RKO (cell line): ENCODE results near the gene M1AP.
"Not testable (repeated sequence)": the region's sequence is repeated elsewhere in the genome, so short reads cannot be mapped to it uniquely, and the experiment has no call there.

Source experiments
- DNase-seq: peaks from one replicate; pipeline ENCODE4 v3.0.0-alpha.2; 2016; ENCODE audit warnings: low spot score

Gene M1AP

DNA sequence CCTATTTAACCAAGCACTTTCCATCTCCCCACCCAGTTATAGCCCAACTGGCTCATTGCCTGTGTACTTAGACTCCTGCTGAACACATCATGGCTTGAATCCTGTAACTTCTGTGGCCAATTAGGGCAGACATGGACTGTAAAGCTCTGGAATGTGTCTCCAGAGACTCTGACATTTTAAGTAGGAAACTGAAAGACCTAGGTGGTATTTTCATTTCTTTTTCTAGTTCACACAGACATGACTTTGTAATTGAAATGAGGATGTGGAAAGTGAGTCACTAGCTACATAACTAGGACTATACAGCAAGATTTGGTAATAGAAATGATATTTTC, 81.4 kb downstream of the M1AP start:
- no peak for DNase-seq

DNA sequence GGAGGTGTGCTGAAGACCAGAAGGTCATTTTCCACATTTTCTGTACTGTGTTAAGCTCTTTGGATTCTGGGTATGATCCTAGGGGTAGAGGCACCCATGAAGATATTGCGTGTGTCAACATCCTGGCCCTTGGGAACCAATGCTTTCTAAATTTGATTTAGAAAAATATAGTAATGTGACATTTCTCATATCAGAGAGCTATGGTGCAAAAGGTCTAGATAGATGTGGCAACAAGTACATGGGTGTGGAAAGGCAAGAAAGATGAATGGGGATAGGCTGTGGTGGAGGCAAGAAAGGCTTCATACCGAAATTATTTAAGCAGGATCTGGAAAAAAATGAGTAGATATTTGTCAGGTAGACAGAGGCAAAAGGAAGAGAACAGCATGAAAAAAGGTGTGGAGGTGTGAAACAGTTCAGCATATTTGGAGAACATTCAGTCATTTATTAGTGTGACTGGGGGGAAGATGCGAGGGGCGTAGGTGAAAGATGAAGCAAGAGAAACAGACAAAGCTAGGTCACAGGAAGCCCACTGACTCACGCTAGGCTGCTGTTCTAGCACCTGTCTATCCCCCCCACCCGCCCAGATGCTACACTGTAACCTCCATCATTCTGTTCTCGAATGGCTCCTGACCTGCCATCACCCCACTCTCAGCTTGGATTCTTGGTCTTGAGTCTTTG, 81.9 kb downstream of the M1AP start:
- DNase-seq, result no peak

GRCh38 chr2:74564222-74564621, 83.9 kb downstream of the M1AP start:
- no peak for DNase-seq

- no peak for DNase-seq
Observed at GRCh38 chr2:74562126-74562775, 85.9 kb downstream of the M1AP start.

DNA sequence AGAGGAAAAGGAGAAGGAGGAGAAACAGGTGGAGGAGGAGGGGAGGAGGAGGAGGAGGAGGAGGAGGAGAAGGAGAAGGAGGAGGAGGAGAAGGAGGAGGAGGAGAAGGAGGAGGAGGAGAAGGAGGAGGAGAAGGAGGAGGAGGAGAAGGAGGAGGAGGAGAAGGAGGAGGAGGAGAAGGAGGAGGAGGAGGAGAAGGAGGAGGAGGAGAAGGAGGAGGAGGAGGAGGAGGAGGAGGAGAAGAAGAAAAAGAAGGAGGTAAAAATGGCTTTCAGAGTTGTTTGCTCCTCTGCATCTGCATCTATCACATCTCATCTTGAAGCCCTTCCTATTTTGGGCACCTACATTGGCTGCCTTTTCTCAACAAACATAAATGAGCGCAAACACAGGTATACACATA, 87.1 kb downstream of the M1AP start:
- DNase-seq, result not testable (repeated sequence)

DNA sequence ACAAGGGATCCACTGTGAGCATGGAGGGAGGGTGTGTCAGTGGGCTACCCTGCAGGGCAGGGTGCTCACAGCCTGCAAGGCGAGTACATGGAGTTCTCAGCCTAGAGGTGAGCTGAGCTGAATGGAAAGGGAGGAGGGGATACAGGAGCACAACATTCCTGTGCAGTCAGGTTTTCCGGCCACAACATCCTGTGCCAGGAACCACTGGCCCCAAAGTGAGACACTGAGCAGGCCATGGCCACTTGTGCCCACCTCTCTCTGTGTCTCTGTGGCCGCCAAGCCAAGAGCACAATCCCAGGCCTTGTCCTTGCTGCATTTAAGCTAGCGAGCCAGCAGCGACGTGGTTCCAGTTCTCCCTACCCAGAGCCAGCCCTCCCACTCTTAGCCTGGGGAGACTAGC, 87.5 kb downstream of the M1AP start:
- no peak for DNase-seq

- DNase-seq, result no peak
Observed at GRCh38 chr2:74559912-74560311, 88.2 kb downstream of the M1AP start.

- DNase-seq, result no peak
Observed at GRCh38 chr2:74558284-74559230, 89.6 kb downstream of the M1AP start.

DNA sequence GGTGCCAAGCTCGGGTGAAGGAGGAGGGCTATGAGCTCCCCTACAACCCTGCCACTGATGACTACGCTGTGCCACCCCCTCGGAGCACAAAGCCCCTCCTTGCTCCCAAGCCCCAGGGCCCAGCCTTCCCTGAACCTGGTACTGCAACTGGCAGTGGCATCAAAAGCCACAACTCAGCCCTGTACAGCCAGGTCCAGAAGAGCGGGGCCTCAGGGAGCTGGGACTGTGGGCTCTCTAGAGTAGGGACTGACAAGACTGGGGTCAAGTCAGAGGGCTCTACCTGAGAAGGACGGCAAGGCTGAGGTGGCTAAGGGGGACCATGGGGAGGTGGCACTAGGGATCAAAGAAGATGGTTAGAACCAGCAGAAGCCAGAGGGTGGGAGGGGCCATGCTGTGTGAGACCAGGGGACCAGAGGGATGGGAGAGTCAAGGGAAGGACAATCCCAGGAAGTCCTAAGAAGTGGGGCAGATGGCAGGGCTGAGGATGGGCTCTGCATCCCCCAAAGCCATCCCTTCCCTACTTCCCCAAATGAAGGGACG, 91.2 kb downstream of the M1AP start:
- no peak for DNase-seq

DNA sequence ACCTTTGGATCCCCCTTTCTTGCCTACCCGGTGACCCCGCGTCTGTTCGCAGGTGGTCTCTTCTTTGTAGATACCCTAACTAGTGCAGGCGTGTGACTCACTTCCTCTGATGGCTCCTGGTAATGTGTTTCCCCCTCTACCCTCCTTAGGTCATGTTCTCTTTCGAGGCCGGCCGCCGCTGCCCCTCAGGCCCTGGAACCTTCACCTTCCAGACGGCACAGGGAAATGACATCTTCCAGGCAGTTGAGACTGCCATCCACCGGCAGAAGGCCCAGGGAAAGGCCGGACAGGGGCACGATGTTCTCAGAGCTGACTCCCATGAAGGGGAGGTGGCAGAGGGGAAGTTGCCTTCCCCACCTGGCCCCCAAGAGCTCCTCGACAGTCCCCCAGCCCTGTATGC, 92.0 kb downstream of the M1AP start:
- DNase-seq, result no peak

DNA sequence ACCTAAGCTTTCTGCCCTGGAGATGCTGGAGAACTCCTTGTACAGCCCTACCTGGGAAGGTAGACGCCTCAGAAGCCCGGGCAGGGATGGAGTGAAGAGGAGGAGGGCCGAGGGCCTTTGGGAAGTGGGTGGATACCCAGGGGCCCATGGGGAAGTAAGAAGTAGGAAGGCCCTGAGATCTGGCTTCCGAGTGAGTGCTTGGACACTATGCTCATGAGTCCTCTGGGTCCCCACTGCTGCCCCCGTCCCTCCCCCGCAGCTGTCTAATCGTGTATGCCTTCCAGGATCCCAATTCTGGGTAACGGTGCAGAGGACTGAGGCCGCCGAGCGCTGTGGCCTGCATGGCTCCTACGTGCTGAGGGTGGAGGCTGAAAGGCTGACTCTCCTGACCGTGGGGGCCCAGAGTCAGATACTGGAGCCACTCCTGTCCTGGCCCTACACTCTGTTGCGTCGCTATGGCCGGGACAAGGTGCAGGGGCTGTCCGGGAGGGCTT, 92.5 kb downstream of the M1AP start:
- DNase-seq, result no peak

DNA sequence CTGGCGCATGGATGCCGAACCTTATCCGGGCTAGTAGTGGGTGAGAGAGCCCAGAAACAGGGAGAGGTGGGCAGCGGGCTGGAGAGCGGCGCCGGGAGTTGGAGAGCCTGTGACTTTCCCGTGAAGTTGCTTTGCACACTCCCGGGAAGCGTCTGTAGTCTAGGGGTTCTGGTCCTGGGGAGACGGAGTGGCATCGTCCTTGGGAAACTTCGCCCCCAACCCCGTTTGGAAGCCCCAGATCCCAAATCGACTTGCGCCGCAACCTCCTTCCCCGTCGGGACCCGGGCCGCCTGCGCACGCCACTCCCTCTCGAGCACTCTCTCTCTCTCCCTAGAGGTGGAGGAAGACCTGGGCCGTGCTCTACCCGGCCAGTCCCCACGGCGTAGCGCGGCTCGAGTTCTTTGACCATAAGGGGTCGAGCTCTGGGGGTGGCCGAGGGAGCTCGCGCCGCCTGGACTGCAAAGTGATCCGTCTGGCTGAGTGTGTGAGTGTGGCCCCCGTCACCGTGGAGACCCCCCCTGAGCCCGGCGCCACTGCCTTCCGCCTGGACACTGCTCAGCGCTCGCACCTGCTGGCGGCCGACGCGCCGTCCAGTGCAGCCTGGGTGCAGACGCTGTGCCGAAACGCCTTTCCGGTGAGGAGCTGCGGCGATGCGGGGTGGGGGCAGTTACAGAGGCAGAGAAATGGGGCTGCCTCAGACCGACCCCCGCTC, 93.2 kb downstream of the M1AP start:
- peak; percentile 57 for DNase-seq

DNA sequence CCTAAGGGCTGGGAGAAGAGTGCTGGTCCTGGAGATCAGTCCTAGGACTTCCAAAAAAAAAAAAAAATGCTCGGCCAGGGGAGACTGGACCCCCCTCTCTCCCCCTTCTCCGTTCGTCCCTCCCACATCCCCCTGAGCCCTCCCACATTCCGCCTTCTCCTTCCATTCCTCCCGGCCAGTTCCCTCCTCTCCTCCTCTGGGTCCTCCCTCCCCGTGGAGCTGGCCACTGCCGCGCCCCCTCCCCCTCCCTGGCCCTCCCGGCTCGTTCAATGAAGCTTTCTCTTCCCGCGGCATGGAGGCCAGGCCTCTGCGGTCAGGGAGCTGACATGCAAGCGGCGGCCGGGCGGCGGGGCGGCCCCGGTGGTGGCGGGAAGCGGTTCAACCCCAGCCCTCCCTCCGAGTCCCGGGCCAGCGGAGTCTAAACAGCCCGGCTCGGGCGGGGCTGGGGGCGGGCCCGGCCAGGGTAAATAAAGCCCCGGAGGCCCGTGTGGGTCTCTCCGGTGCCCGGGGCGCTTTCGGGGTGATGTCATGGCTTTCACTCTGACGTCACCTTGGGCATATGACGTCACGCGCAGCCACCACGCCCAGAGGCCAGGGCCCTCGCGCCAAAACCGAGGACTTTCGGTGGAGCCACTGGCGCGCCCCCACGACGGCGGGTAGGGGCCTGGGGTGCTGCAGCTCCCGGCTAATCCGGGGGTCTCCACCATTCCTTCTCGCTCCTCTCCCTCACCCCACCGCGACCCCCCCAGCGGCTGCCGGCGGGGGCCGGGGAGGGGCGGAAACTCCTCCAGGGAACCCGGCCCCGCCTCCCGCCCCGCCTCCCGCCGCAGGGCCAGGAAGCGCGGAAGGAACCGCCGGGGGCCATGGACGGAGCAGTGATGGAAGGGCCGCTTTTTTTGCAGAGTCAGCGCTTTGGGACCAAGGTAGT, 94.0 kb downstream of the M1AP start, which contains the start of the genes DOK1 and LOXL3:
Gene DOK1 (plus strand): TSS at position 829 of the 928 bp plus-strand sequence. CDS start 35 bp downstream, at position 864.
Gene LOXL3 (minus strand): TSS at position 51 of the 928 bp plus-strand sequence. CDS start 1,308 bp downstream, outside the sequence.
- peak; percentile 85 for DNase-seq

- no peak for DNase-seq
Observed at GRCh38 chr2:74552914-74553811, 95.0 kb downstream of the M1AP start.

GRCh38 chr2:74551942-74552913, 95.9 kb downstream of the M1AP start:
- DNase-seq, result no peak

DNA sequence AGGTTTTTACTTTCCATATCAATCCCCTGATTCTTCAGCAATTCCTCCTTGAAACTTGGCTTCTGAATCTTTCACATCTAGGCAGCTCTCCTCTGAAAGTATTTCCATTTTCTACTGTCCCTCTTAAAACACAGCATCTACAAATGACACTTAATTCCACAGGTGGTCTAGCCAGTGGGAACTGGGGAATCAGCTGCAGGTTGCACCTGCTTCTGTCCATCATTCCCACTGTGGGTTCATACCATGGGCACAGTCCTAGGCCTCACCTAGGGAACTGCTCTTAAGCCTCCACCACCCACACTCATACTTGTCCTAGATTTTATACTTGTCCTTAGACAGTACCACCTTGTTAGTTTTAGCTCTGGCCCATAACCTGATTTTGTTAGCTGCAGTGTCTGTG, 96.6 kb downstream of the M1AP start:
- no peak for DNase-seq

- DNase-seq, result no peak
Observed at GRCh38 chr2:74550231-74550630, 97.9 kb downstream of the M1AP start.
